Fibroblast of peridontal ligament (primary cell): ENCODE data around the gene CD53.
A peak's percentile ranks its signal among the peaks of the same experiment; 100 is the strongest.
"Not testable (repeated sequence)": the region's sequence is repeated elsewhere in the genome, so short reads cannot be mapped to it uniquely, and the experiment has no call there.

ENCODE experiments used
- DNase-seq: peaks from one replicate; pipeline ENCODE4 v3.0.0-alpha.2; 2010; ENCODE audit errors: extremely low read depth

The CD53 gene

GRCh38 chr1:110916274-110916668 lies 43.3 kb downstream of the CD53 start:
- no peak for DNase-seq

- peak; percentile 3 for DNase-seq
Observed at GRCh38 chr1:110916669-110917306, 43.8 kb downstream of the CD53 start.

- no peak for DNase-seq
Observed at GRCh38 chr1:110918016-110918415, 45.1 kb downstream of the CD53 start.

GRCh38 chr1:110921953-110922352 lies 49.0 kb downstream of the CD53 start:
- DNase-seq = no peak

- no peak for DNase-seq
Observed at GRCh38 chr1:110927484-110928075, 54.6 kb downstream of the CD53 start.

GRCh38 chr1:110928191-110928590 lies 55.2 kb downstream of the CD53 start:
- DNase-seq = no peak

GRCh38 chr1:110928904-110929303 lies 56.0 kb downstream of the CD53 start:
- no peak for DNase-seq

- not testable (repeated sequence) for DNase-seq
Observed at GRCh38 chr1:110931097-110931496, 58.1 kb downstream of the CD53 start.

- DNase-seq = no peak
Observed at GRCh38 chr1:110936567-110936966, 63.6 kb downstream of the CD53 start.

- DNase-seq = no peak
Observed at GRCh38 chr1:110944806-110945205, 71.9 kb downstream of the CD53 start.

- DNase-seq = no peak
Observed at GRCh38 chr1:110945626-110946025, 72.7 kb downstream of the CD53 start.

- peak; percentile 5 for DNase-seq
Observed at GRCh38 chr1:110948038-110948810, 75.3 kb downstream of the CD53 start.
